Subcutaneous adipose tissue (tissue), 4 donors: ENCODE results near the gene TECTB. TPM values are rescaled to one million over a fixed set of nuclear protein-coding genes. Genes with fewer than 3 reads are reported as not detected.

Experiments used
- CTCF ChIP-seq: fragments of 450-650 bp; IDR thresholded peaks from one replicate; pipeline ENCODE4 v1.5.1; 2016; ENCODE audit warnings: low read depth, mild to moderate bottlenecking, control low read depth, antibody characterized with exemption, moderate library complexity
- total RNA-seq, 4 donors: library from RNA; depleted of rRNA; stranded (reverse); fragments of >200 nt; gene quantifications; one replicate each; pipeline ENCODE4 v1.1.0, GENCODE V29; 2016

TECTB gene
- total RNA-seq, 4 donors from 2014 or later = not detected

- TF ChIP-seq CTCF = no peak
These were observed 24.3 kb downstream of the TECTB start for GRCh38 chr10:112307358-112308124.

GRCh38 chr10:112308125-112308502 is 24.9 kb downstream of the TECTB start:
- TF ChIP-seq CTCF = no peak

GRCh38 chr10:112311481-112311880 is 28.3 kb downstream of the TECTB start:
- no peak for TF ChIP-seq CTCF

GRCh38 chr10:112313234-112313633 is 30.0 kb downstream of the TECTB start:
- TF ChIP-seq CTCF = no peak

- no peak for TF ChIP-seq CTCF
These were observed 30.7 kb downstream of the TECTB start for GRCh38 chr10:112313911-112314310.

GRCh38 chr10:112314822-112315474 is 31.7 kb downstream of the TECTB start:
- TF ChIP-seq CTCF = no peak

- TF ChIP-seq CTCF = no peak
These were observed 44.5 kb downstream of the TECTB start for GRCh38 chr10:112327678-112328077.
